ENCODE measurements around the gene IFITM2.
"Not testable (repeated sequence)": the region's sequence is repeated elsewhere in the genome, so short reads cannot be mapped to it uniquely, and the experiment has no call there.

IFITM2 gene

GRCh38 chr11:309979-310572 lies 2.5 kb downstream of the IFITM2 start:
- not testable (repeated sequence) for DNase-seq

DNA sequence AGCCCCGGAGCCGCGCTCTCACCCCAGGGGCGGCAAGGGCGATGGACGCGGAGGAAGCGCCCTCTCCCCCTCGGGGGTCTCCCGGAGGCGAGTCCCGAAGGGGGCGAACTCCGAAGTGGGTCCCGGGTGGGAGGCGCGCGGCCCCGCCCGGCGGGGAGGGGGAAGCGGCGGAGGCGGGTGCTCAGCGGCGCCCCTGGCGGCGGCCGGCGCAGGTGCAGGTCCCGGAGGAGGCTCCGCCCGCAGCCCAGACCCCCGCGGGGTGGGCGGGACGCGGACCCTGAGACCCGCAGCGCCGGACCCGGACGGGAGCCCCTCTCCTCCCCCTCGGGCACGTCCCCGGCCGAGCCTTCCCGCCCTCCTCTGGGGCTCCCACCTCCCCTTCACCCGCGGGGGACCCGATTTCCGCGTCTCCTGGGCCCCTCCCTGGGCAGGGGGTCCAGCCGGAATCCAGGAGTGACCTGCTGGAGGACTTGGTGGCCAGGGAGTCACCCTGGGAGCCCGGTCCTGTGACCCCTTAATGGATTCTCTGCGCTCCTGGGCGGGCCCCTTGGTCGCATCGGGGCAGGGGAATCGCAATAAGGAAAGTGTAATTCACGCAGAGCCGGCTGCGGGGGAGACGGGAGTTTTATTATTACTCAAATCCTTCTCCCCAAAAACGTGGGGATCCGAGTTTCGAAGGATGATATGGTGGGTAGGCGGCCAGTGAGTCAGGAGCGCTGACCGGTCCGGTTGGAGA lies 3.6 kb downstream of the IFITM2 start:
- not testable (repeated sequence) for DNase-seq

- DNase-seq: no peak
Measured at GRCh38 chr11:312092-312816, 4.6 kb downstream of the IFITM2 start.

DNA sequence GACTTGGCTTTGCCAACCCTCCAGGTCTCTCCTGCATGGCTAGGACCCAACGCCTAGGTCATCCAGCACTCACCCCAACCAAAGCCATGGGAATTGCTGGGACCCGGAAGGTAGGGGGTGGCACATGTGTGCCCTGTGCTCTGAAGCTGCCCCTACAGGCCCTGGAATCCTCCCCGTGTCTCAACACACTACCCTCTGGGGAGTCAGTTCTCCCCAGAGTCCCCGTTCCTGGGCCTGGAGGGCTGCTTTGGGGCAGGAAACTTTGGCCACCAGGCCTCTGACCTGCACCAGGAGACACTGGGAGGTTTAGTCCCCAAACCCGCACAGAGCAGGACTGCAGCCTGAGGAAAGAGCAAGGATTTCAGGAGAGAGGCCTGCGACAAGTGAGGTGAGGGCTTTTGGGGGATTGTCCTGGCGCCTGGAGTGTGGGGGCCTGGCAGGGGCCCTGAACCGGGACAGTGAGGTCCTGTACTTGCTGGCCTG lies 5.7 kb downstream of the IFITM2 start:
- DNase-seq: no peak

DNA sequence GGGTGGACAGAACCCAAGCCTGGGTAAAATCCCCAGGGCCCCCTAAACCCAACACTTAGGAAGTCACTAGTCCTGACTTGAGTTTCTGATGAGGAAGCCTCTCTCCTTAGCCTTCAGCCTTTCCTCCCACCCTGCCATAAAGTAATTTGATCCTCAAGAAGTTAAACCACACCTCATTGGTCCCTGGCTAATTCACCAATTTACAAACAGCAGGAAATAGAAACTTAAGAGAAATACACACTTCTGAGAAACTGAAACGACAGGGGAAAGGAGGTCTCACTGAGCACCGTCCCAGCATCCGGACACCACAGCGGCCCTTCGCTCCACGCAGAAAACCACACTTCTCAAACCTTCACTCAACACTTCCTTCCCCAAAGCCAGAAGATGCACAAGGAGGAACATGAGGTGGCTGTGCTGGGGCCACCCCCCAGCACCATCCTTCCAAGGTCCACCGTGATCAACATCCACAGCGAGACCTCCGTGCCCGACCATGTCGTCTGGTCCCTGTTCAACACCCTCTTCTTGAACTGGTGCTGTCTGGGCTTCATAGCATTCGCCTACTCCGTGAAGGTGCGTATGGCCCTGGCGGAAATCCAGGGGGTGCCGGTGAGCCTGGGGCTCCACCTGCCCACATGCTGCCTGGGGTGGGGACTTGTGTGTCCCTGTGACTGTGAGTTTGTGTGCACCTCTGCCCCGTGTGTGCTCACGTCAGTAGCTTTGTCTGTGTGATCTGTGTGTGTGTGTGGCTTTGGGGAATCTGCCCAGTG lies 6.4 kb downstream of the IFITM2 start, which contains the start of gene IFITM1:
Gene IFITM1, plus strand, starts transcription at position 254 of the 767 bp plus-strand sequence. Its CDS starts 131 bp downstream, at position 385.
- DNase-seq: peak; percentile 78

- DNase-seq: not testable (repeated sequence)
Measured at GRCh38 chr11:314554-314875, 6.9 kb downstream of the IFITM2 start.

DNA sequence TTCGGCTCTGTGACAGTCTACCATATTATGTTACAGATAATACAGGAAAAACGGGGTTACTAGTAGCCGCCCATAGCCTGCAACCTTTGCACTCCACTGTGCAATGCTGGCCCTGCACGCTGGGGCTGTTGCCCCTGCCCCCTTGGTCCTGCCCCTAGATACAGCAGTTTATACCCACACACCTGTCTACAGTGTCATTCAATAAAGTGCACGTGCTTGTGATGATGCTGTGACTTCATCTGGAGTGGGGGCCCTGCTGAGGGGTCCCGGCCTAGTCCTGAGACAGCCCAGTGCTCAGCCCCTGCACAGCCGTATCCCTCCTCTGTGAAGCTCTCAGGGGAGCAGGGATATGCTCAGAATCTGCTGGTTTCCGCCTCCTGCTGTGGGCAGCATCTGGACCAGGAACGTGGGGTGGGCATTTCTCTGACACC lies 7.5 kb downstream of the IFITM2 start:
- no peak for DNase-seq

DNA sequence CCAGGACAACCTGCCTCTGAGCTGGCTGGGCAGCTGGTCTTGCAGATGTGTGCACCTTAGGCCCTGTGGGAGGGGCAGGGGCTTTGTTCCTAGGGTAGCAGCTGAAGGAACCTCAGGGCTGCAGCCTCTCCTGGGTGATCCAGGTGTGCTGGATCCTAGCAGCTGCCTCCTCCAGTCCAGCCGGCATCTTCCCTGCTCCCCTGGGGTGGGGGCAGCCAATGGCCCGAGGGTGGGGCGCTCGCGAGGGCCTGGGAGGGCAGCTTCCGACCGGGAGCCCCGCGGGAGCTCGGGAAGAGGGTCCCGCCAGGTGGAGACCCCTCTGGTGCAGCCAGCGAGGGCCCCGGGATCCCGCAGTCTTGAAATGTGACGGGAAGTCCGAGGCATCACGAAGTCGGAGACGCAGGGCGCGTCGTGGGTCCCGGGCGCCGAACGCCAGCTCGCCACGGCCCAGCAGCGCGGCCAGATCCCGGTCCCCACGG lies 7.9 kb downstream of the IFITM2 start:
- DNase-seq: no peak

DNA sequence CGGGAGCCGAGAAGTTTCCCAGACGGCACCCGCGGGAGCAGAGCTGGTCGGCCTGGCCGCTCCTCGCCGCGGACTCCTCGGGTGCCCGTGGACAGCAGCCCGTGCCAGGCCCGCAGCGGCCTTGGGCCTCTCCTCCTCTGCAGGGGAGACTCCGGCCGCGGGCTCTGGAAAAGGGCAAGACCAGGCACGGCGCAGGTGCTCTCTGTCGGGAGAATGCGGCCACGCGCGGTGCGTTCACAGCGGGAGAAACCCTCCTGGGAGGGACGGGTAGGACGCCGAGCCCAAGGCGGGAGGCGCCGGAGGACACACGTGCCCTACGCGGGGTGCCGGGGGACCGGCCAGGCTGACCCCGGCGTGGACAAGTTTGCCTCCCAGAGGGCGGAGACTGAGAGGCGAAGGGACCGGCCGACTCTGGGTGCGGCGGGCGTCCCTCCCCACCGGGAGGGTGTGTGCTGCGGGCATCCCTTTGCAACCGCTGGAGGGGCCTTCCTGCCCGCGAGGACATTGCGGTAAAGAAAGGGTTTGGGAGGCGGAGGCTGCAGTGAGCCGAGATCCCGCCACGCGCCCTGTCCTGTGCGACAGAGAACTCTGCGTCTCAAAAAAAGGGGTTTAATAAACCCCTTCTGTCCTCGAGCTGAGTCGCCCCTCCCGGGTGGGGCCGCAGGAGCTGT lies 8.6 kb downstream of the IFITM2 start:
- DNase-seq: no peak

DNA sequence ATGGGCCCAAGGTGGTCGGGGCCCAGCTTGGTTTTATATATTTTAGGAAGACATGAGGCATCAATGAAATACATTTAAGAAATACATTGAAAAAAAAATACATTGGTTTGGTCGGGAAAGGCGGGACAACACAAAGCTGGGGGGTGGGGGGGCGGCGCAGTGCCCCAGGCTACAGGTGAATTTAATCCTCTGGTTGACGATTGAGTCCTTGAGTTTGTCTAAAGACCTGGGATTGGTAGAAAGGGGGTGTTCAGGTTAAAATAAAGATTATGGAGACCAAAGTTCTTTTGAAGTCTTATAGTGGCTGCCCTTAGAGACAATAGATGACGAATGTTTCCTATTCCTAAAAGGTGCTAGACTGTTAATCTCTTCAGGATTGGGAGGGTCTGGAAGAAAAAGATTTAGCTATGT lies 9.3 kb downstream of the IFITM2 start:
- DNase-seq: no peak

- DNase-seq: not testable (repeated sequence)
Measured at GRCh38 chr11:317668-318404, 10.2 kb downstream of the IFITM2 start.

DNA sequence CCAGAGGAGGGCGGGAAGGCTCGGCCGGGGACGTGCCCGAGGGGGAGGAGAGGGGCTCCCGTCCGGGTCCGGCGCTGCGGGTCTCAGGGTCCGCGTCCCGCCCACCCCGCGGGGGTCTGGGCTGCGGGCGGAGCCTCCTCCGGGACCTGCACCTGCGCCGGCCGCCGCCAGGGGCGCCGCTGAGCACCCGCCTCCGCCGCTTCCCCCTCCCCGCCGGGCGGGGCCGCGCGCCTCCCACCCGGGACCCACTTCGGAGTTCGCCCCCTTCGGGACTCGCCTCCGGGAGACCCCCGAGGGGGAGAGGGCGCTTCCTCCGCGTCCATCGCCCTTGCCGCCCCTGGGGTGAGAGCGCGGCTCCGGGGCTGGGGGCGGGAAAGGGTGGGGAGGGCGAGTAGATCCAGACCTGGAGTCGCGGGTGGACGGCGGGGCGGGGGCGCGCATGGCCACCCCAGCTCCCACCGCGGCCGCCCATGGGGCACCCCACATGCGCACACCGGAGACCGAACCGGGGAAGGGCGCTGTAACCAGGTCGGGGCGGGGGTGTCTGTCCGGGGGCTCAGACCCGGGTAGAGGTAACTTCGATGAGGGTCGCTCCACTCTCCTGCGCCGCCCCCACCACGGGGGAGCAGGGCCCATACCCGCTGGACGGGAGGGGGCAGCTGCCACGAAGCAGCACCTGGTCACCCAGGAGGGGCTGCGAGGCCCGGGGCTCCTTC lies 10.9 kb downstream of the IFITM2 start:
- not testable (repeated sequence) for DNase-seq

- not testable (repeated sequence) for DNase-seq
Measured at GRCh38 chr11:319121-319887, 11.7 kb downstream of the IFITM2 start.

DNA sequence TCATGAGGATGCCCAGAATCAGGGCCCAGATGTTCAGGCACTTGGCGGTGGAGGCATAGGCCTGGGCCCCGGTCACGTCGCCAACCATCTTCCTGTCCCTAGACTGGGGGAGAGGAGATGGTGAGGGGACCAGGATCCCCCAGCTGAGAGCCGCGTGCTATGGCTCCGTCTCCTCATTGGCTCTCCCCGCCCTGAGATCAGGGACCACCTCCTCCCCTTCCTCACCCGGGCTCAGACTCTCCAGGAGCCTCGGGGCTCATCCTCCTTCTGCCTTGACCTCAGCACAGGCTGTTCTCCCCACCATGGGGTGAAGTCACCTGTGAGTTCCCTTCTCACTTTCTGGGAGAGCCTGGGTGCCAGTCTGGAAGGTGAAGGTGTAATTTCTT lies 12.3 kb downstream of the IFITM2 start:
- not testable (repeated sequence) for DNase-seq

GRCh38 chr11:324156-324555 lies 16.5 kb downstream of the IFITM2 start:
- DNase-seq: no peak

- not testable (repeated sequence) for DNase-seq
Measured at GRCh38 chr11:324593-325517, 17.2 kb downstream of the IFITM2 start.

DNA sequence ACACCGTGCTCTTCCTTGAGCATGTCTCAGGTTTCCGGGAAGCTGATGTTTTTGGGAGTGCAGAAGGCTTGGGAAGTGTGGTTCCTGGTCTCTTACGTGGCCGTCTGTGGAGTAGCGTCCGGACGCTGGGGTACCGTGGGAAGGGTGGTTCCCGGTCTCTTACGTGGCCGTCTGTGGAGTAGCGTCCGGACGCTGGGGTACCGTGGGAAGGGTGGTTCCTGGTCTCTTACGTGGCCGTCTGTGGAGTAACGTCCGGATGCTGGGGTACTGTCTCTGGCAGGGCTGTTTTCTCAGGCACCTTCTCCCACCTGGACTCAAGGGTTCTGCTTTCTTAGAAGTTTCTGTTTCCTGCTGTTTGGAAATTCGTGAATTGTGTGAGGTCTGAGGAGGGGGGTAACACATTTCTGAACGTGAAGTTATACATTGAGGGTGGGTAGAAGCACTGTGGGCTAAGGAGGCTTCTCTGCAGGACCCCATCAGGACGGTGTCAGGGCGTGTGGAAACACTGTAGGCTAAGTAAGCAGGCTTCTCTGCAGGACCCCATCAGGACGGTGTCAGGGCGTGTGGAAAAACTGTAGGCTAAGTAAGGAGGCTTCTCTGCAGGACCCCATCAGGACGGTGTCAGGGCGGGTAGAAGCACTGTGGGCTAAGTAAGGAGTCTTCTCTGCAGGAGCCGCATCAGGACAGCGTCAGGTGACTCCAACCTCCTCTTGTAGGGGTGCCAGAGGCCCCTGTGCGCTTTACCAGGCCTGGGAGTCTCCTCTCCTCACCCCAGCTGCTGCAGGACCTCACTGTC lies 18.4 kb downstream of the IFITM2 start:
- DNase-seq: no peak

DNA sequence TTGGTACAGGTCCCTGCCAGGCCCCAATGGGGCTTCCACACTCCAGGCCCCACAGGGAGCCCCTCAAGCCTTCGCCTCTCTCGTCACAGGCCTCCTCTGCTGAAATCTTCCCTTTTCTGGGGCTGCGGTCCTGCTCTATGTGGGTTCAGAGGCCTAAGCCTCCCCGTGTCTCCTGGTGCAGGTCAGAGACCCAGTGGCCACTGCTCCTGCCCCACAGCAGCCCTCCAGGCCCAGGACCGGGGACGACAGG lies 18.9 kb downstream of the IFITM2 start:
- no peak for DNase-seq

Measured in fibroblast of skin of scalp (primary cell).